ENCODE measurements around the gene WBP1L.

The WBP1L gene

DNA sequence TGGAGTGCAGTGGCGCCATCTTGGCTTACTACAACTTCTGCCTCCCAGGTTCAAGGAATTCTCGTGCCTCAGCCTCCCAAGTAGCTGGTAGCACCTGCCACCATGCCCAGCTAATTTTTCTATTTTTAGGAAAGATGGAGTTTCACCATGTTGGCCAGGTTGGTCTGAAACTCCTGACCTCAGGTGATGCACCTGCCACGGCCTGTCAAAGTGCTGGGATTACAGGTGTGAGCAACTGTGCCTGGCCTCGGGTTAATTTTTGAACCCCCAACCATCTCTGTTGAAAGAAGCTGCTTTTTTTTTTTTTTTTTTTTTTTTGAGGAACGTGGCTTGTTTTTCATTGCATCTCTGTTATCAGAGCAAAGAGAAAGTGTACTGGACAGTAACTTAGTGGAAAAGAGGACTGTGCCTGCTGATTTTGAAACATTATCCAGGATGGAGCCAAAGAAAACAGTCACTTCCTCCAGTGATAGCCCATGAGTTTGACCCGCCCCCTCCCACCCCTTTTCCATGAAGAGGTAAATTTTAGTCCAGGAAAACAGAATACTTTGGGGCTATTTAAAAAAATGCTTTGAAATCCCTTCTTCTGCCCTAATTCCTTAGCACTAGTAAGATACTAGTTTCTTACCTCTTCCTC is 38.3 kb downstream of the WBP1L start:
- Histone ChIP-seq H2AFZ (ENCODE audit: low read depth, low read length, severe bottlenecking) (no peak overlapping the region), H3K79me2 (ENCODE audit: insufficient read depth, low read length) (peaks cover 28% of the 10 kb centered on the region), H3K9ac (ENCODE audit: low read length) (no peak overlapping the region), H3K27ac (ENCODE audit: low read depth, low read length) (no peak overlapping the region), H3K4me2 (ENCODE audit: low read depth, low read length, poor library complexity, severe bottlenecking) (no peak overlapping the region), H3K9me3 (ENCODE audit: insufficient read depth, low read length) (no peaks in the 10 kb centered on the region), H3K36me3 (ENCODE audit: low read length) (no peaks in the 10 kb centered on the region), H3K9me2 (replicated peaks; ENCODE audit: insufficient read depth, low read length) (no peaks in the 10 kb centered on the region), H3F3A (ENCODE audit: insufficient read depth) (no peaks in the 10 kb centered on the region), H3K4me3 (ENCODE audit: insufficient read depth, low read length, poor library complexity, severe bottlenecking) (no peak overlapping the region), H4K20me1 (ENCODE audit: low read depth, low read length) (no peaks in the 10 kb centered on the region), H3K27me3 (ENCODE audit: low read length) (no peaks in the 10 kb centered on the region)
- no peak for TF ChIP-seq EZH2phosphoT487 (conservative IDR thresholded peaks at IDR 0.05; ENCODE audit: low read length)
- TF ChIP-seq, protein P1, sequence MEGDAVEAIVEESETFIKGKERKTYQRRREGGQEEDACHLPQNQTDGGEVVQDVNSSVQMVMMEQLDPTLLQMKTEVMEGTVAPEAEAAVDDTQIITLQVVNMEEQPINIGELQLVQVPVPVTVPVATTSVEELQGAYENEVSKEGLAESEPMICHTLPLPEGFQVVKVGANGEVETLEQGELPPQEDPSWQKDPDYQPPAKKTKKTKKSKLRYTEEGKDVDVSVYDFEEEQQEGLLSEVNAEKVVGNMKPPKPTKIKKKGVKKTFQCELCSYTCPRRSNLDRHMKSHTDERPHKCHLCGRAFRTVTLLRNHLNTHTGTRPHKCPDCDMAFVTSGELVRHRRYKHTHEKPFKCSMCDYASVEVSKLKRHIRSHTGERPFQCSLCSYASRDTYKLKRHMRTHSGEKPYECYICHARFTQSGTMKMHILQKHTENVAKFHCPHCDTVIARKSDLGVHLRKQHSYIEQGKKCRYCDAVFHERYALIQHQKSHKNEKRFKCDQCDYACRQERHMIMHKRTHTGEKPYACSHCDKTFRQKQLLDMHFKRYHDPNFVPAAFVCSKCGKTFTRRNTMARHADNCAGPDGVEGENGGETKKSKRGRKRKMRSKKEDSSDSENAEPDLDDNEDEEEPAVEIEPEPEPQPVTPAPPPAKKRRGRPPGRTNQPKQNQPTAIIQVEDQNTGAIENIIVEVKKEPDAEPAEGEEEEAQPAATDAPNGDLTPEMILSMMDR (IDR thresholded peaks at IDR 0.05; ENCODE audit: insufficient read depth, low read length, poor library complexity, severe bottlenecking), result no peak

- Histone ChIP-seq H3K79me2 (ENCODE audit: insufficient read depth, low read length) (peaks cover 31% of the 10 kb centered on the region), H3K4me2 (ENCODE audit: low read depth, low read length, poor library complexity, severe bottlenecking) (no peak overlapping the region), H3K27ac (ENCODE audit: low read depth, low read length) (no peak overlapping the region), H3K4me3 (ENCODE audit: insufficient read depth, low read length, poor library complexity, severe bottlenecking) (no peak overlapping the region), H3K36me3 (ENCODE audit: low read length) (no peaks in the 10 kb centered on the region), H3K9me2 (replicated peaks; ENCODE audit: insufficient read depth, low read length) (no peaks in the 10 kb centered on the region), H4K20me1 (ENCODE audit: low read depth, low read length) (no peaks in the 10 kb centered on the region), H3K9me3 (ENCODE audit: insufficient read depth, low read length) (no peaks in the 10 kb centered on the region), H3K27me3 (ENCODE audit: low read length) (no peaks in the 10 kb centered on the region), H3F3A (ENCODE audit: insufficient read depth) (no peaks in the 10 kb centered on the region), H2AFZ (ENCODE audit: low read depth, low read length, severe bottlenecking) (no peak overlapping the region), H3K9ac (ENCODE audit: low read length) (no peak overlapping the region)
- TF ChIP-seq, protein P1 (IDR thresholded peaks at IDR 0.05; ENCODE audit: insufficient read depth, low read length, poor library complexity, severe bottlenecking), result no peak
- TF ChIP-seq EZH2phosphoT487 (conservative IDR thresholded peaks at IDR 0.05; ENCODE audit: low read length), result no peak
Measured at GRCh38 chr10:102782673-102783551, 39.2 kb downstream of the WBP1L start.

DNA sequence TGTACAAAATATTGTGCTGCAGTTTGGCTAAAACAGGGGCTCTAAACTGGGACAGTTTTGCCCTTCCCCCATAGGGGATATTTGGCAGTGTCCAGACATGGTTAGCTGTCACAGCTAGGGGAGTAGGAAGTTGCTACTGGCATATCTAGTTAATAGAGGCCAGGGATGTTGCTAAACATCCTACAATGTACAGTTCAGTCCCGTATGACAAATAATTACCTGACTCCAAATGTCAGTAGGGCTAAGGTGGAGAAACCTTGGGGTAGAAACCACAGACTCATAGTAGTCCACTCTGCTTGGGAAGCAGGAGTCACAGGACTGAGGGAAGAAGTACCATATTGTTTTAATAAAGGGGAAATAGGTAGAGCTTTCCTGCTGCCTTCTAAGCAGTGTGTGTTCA is 39.8 kb downstream of the WBP1L start:
- no peaks in the 10 kb centered on the region for H3K9me2 ChIP-seq (replicated peaks; ENCODE audit: insufficient read depth, low read length)
- no peak overlapping the region for H3K9ac ChIP-seq (ENCODE audit: low read length)
- H3K36me3 ChIP-seq (ENCODE audit: low read length), result no peaks in the 10 kb centered on the region
- H3K4me2 ChIP-seq (ENCODE audit: low read depth, low read length, poor library complexity, severe bottlenecking), result no peak overlapping the region
- no peaks in the 10 kb centered on the region for H3K27me3 ChIP-seq (ENCODE audit: low read length)
- H2AFZ ChIP-seq (ENCODE audit: low read depth, low read length, severe bottlenecking), result no peak overlapping the region
- H4K20me1 ChIP-seq (ENCODE audit: low read depth, low read length), result no peaks in the 10 kb centered on the region
- H3F3A ChIP-seq (ENCODE audit: insufficient read depth), result no peaks in the 10 kb centered on the region
- TF ChIP-seq, protein P1 (IDR thresholded peaks at IDR 0.05; ENCODE audit: insufficient read depth, low read length, poor library complexity, severe bottlenecking), result no peak
- TF ChIP-seq EZH2phosphoT487 (conservative IDR thresholded peaks at IDR 0.05; ENCODE audit: low read length), result no peak
- H3K27ac ChIP-seq (ENCODE audit: low read depth, low read length), result no peak overlapping the region
- peaks cover 27% of the 10 kb centered on the region for H3K79me2 ChIP-seq (ENCODE audit: insufficient read depth, low read length)
- no peak overlapping the region for H3K4me3 ChIP-seq (ENCODE audit: insufficient read depth, low read length, poor library complexity, severe bottlenecking)
- no peaks in the 10 kb centered on the region for H3K9me3 ChIP-seq (ENCODE audit: insufficient read depth, low read length)

Measured in SU-DHL-6 (cell line).